Peyer's patch (tissue), 4 donors: ENCODE data around the gene SNRPD1. TPM values are rescaled to one million over a fixed set of nuclear protein-coding genes. Genes with fewer than 3 reads are reported as not detected.
"Not testable (repeated sequence)": the region's sequence is repeated elsewhere in the genome, so short reads cannot be mapped to it uniquely, and the experiment has no call there.

Experiments used
- DNase-seq, 3 donors: peaks; one replicate each; pipeline ENCODE4 v3.0.0-alpha.2; 2017 to 2019
- H3K27ac ChIP-seq, 4 donors: fragments of 200-600 bp; sonication (generic); one replicate each; pipeline ENCODE4 v1.5.1; 2016 to 2019
- H3K27me3 ChIP-seq, 2 donors: fragments of 200-600 bp; sonication (generic); one replicate each; pipeline ENCODE4 v1.5.1; 2019
- H3K36me3 ChIP-seq, 3 donors: fragments of 200-600 bp; sonication (generic); one replicate each; pipeline ENCODE4 v1.5.1; 2016 to 2019
- H3K4me1 ChIP-seq, 4 donors: fragments of 200-600 bp; sonication (generic); one replicate each; pipeline ENCODE4 v1.5.1; 2016 to 2019
- H3K4me3 ChIP-seq, 4 donors: fragments of 200-600 bp; sonication (generic); 1 replicate in 3 of 4; 2 replicates in 1 of 4; pipeline ENCODE4 v1.5.1; 2016 to 2019; ENCODE audit warnings: mild to moderate bottlenecking in 1 of 4
- H3K9me3 ChIP-seq, 4 donors: fragments of 200-600 bp; sonication (generic); one replicate each; pipeline ENCODE4 v1.5.1; 2016 to 2019; ENCODE audit warnings: mild to moderate bottlenecking in 1 of 4
- CTCF ChIP-seq, 6 experiments: fragments of 450-650 bp in 4 of 6; fragments of 200-600 bp in 2 of 6; sonication (generic) in 1 of 6; IDR thresholded peaks; one replicate each; pipeline ENCODE4 v1.5.1; 2017 to 2019; ENCODE audit warnings: antibody characterized with exemption in 6 of 6, mild to moderate bottlenecking in 3 of 6, moderate library complexity in 1 of 6
- POLR2A ChIP-seq, 2 donors: fragments of 450-650 bp; IDR thresholded peaks; one replicate each; pipeline ENCODE4 v1.5.1; 2017; ENCODE audit warnings: antibody characterized with exemption in 2 of 2, mild to moderate bottlenecking in 2 of 2, moderate library complexity in 2 of 2
- total RNA-seq, 4 donors: library from RNA; depleted of rRNA; stranded (reverse); fragments of >200 nt; gene quantifications; one replicate each; pipeline ENCODE4 v1.1.0, GENCODE V29; 2016

SNRPD1 gene
- 10 to 100 TPM in 1 of 4 donors, 1 to 10 TPM in 3; 3.4 to 11.6 (median 5.0) TPM for total RNA-seq

GRCh38 chr18:21612125-21613039 lies at the start of gene SNRPD1:
SNRPD1 (plus strand) TSS chr18:21612314; CDS start chr18:21612430, 116 bp downstream.
- Histone ChIP-seq H3K9me3 (no peaks in the 10 kb centered on the region), H3K27me3 (no peaks in the 10 kb centered on the region), H3K4me3 (peak within 1 kb of the TSS; percentile 67 to 82 (median 76))

GRCh38 chr18:21571772-21572171 lies 40.3 kb upstream of the SNRPD1 start:
- no peaks in the 10 kb centered on the region for H3K27me3 ChIP-seq
- H3K36me3 ChIP-seq: peaks cover 0 to 66% (median 0%) of the 10 kb centered on the region in 3 donors
- H3K27ac ChIP-seq: no peak overlapping the region
- no peaks in the 10 kb centered on the region for H3K4me1 ChIP-seq
- no peak for DNase-seq
- no peak overlapping the region for H3K4me3 ChIP-seq
- no peaks in the 10 kb centered on the region for H3K9me3 ChIP-seq
- no peak for TF ChIP-seq CTCF (IDR thresholded peaks at IDR 0.05)
- TF ChIP-seq POLR2A (IDR thresholded peaks at IDR 0.05): no peak

More at GRCh38 chr18:21612125-21613039, at the start of gene SNRPD1:
- Histone ChIP-seq H3K27ac (peak within 1 kb of the TSS; percentile 69 to 83 (median 78)), H3K4me1 (peaks cover 0 to 17% (median 6%) of the 10 kb centered on the region in 4 donors), H3K36me3 (no peaks in the 10 kb centered on the region)
- TF ChIP-seq POLR2A (IDR thresholded peaks at IDR 0.05): peak; percentile 21 to 38
- TF ChIP-seq CTCF (IDR thresholded peaks at IDR 0.05): peak; percentile 91 to 98 (median 95)
- DNase-seq: peak; percentile 77 to 94 (median 93)

- H3K36me3 ChIP-seq: peaks cover 0 to 57% (median 0%) of the 10 kb centered on the region in 3 donors
- TF ChIP-seq CTCF (IDR thresholded peaks at IDR 0.05) (no peak), POLR2A (IDR thresholded peaks at IDR 0.05) (no peak)
- DNase-seq: no peak
Measured at GRCh38 chr18:21575656-21576055, 36.5 kb upstream of the SNRPD1 start.

GRCh38 chr18:21584391-21584790 lies 27.7 kb upstream of the SNRPD1 start:
- no peak for DNase-seq
- no peak overlapping the region for H3K27ac ChIP-seq
- no peak overlapping the region for H3K4me3 ChIP-seq
- TF ChIP-seq POLR2A (IDR thresholded peaks at IDR 0.05) (no peak), CTCF (IDR thresholded peaks at IDR 0.05) (no peak)
- H3K4me1 ChIP-seq: no peaks in the 10 kb centered on the region
- no peaks in the 10 kb centered on the region for H3K9me3 ChIP-seq
- H3K27me3 ChIP-seq: no peaks in the 10 kb centered on the region
- peaks cover 0 to 28% (median 0%) of the 10 kb centered on the region in 3 donors for H3K36me3 ChIP-seq

More at GRCh38 chr18:21575656-21576055, 36.5 kb upstream of the SNRPD1 start:
- Histone ChIP-seq H3K4me1 (no peaks in the 10 kb centered on the region), H3K27ac (no peak overlapping the region), H3K4me3 (no peak overlapping the region), H3K27me3 (no peaks in the 10 kb centered on the region), H3K9me3 (no peaks in the 10 kb centered on the region)

GRCh38 chr18:21592361-21592760 lies 19.8 kb upstream of the SNRPD1 start:
- not testable (repeated sequence) for H3K36me3 ChIP-seq, H3K4me1 ChIP-seq, H3K9me3 ChIP-seq, H3K27me3 ChIP-seq, H3K27ac ChIP-seq, H3K4me3 ChIP-seq, DNase-seq
